Measurements from ENCODE around the gene MTF2. TPM values are rescaled to one million over a fixed set of nuclear protein-coding genes. Genes with fewer than 3 reads are reported as not detected.
"Not testable (repeated sequence)": the region's sequence is repeated elsewhere in the genome, so short reads cannot be mapped to it uniquely, and the experiment has no call there.

MTF2 gene
- polyA plus RNA-seq, 1 experiment: 11.6 TPM

DNA sequence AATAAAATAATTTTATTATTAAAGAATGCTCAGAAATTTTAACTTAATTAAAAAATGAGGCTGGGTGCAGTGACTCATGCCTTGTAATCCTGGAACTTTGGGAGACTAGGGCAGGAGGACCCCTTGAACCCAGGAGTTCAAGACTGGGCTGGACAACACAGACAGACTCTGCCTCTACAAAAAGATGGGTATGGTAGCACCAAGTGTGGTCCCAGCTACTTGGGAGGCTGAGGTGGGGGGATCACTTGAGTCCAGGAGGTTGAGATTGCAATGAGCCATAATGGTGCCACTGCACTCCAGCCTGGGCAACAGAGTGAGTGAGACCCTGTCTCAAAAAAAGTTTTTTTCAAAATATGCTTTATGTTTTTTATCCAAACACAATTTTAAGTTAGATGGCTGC lies 75.8 kb downstream of the MTF2 start:
- peaks cover 2% of the 10 kb centered on the region for H3K36me3 ChIP-seq (ENCODE audit: control insufficient read depth, insufficient read depth, low read length)
- no peak for TF ChIP-seq CTCF (IDR thresholded peaks at IDR 0.05; ENCODE audit: insufficient read depth, low read depth, low read length)
- no peaks in the 10 kb centered on the region for H3K27me3 ChIP-seq (ENCODE audit: control insufficient read depth, insufficient read depth, low read length)
- no peak for DNase-seq (ENCODE audit: low read depth)
- no peak overlapping the region for H3K4me3 ChIP-seq (ENCODE audit: low read depth, low read length)
- ChIA-PET POLR2A (no interaction called here), CTCF (no interaction called here)

- Histone ChIP-seq H3K36me3 (ENCODE audit: control insufficient read depth, insufficient read depth, low read length) (peaks cover 2% of the 10 kb centered on the region), H3K4me3 (ENCODE audit: low read depth, low read length) (no peak overlapping the region), H3K27me3 (ENCODE audit: control insufficient read depth, insufficient read depth, low read length) (no peaks in the 10 kb centered on the region)
- TF ChIP-seq CTCF (IDR thresholded peaks at IDR 0.05; ENCODE audit: insufficient read depth, low read depth, low read length): no peak
- CTCF ChIA-PET: no interaction called here
- POLR2A ChIA-PET: no interaction called here
- DNase-seq (ENCODE audit: low read depth): no peak
Measured at GRCh38 chr1:93155335-93155734, 76.3 kb downstream of the MTF2 start.

GRCh38 chr1:93159337-93159736 lies 80.3 kb downstream of the MTF2 start:
- Histone ChIP-seq H3K4me3 (ENCODE audit: low read depth, low read length) (no peak overlapping the region), H3K36me3 (ENCODE audit: control insufficient read depth, insufficient read depth, low read length) (peaks cover 2% of the 10 kb centered on the region), H3K27me3 (ENCODE audit: control insufficient read depth, insufficient read depth, low read length) (no peaks in the 10 kb centered on the region)
- no peak for TF ChIP-seq CTCF (IDR thresholded peaks at IDR 0.05; ENCODE audit: insufficient read depth, low read depth, low read length)
- CTCF ChIA-PET: interaction anchor here (0.7 to 0.8 kb wide), 2 partner anchors 28 to 79 kb away, joined by 4 to 5 read pairs; no protein-coding TSS in a partner anchor
- DNase-seq (ENCODE audit: low read depth): no peak
- POLR2A ChIA-PET: no interaction called here

- H3K4me3 ChIP-seq (ENCODE audit: low read depth, low read length); DNase-seq (ENCODE audit: low read depth); H3K36me3 ChIP-seq (ENCODE audit: control insufficient read depth, insufficient read depth, low read length); H3K27me3 ChIP-seq (ENCODE audit: control insufficient read depth, insufficient read depth, low read length); CTCF ChIA-PET; POLR2A ChIA-PET: not testable (repeated sequence)
Measured at GRCh38 chr1:93163314-93163713, 84.2 kb downstream of the MTF2 start.

- Histone ChIP-seq H3K36me3 (ENCODE audit: control insufficient read depth, insufficient read depth, low read length) (no peaks in the 10 kb centered on the region), H3K27me3 (ENCODE audit: control insufficient read depth, insufficient read depth, low read length) (no peaks in the 10 kb centered on the region), H3K4me3 (ENCODE audit: low read depth, low read length) (no peak overlapping the region)
- ChIA-PET POLR2A (no interaction called here), CTCF (interaction anchor here (1.0 kb wide), 1 partner anchor 13 kb away, joined by 3 read pairs; no protein-coding TSS in a partner anchor)
- no peak for DNase-seq (ENCODE audit: low read depth)
- TF ChIP-seq CTCF (IDR thresholded peaks at IDR 0.05; ENCODE audit: insufficient read depth, low read depth, low read length): no peak
Measured at GRCh38 chr1:93164816-93165215, 85.7 kb downstream of the MTF2 start.

DNA sequence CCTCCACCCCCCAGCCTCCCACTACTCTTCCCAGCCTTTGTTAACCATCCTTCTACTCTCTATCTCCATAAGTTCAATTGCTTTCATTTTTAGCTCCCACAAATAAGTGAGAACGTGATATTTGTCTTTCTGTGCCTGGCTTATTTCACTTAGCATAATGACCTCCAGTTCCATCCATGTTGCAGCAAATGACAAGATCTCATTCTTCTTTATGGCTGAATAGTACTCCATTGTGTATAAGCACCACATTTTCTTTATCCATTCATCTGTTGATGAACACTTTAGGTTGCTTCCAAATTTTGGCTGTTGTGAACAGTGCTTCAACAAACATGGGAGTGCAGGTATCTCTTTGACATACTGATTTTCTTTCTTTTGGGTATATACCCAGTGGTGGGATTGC lies 86.8 kb downstream of the MTF2 start:
- POLR2A ChIA-PET; DNase-seq (ENCODE audit: low read depth); H3K27me3 ChIP-seq (ENCODE audit: control insufficient read depth, insufficient read depth, low read length); H3K36me3 ChIP-seq (ENCODE audit: control insufficient read depth, insufficient read depth, low read length); CTCF ChIA-PET; H3K4me3 ChIP-seq (ENCODE audit: low read depth, low read length): not testable (repeated sequence)

Data from BJ (cell line).